Naive thymus-derived CD4-positive, alpha-beta T cell (primary cell): ENCODE measurements around the gene LOXL3. TPM values are rescaled to one million over a fixed set of nuclear protein-coding genes. Genes with fewer than 3 reads are reported as not detected.

Experiments used
- ATAC-seq: fragments of 150-1000 bp; cut with Tn5 transposase; 2 replicates; pipeline ENCODE4 v1.10.0; 2021; ENCODE audit warnings: mild to moderate bottlenecking, moderate library complexity
- CTCF ChIA-PET: fragments of 350-600 bp; sonication (Branson Sonifier 250); formaldehyde crosslinking; loops from one replicate; lab custom pipeline; 2021; ENCODE audit warnings: antibody characterized with exemption; lab: Charles Lee
- POLR2A ChIA-PET: fragments of 350-600 bp; sonication (Branson Sonifier 250); formaldehyde crosslinking; loops from one replicate; lab custom pipeline; 2021; ENCODE audit warnings: antibody characterized with exemption, inconsistent platforms; lab: Charles Lee
- DNase-seq, 9 donors: peaks; one replicate each; pipeline versions ENCODE4 v3.0.0 to v3.0.0-alpha.2; 2020 to 2022; ENCODE audit warnings: mixed read lengths in 1 of 9
- H3K27ac ChIP-seq: one replicate; pipeline ENCODE4 v1.7.0; 2013; ENCODE audit warnings: mild to moderate bottlenecking, low read depth, low read length, moderate library complexity
- H3K27me3 ChIP-seq, 2 donors: one replicate each; pipeline ENCODE4 v1.7.0; 2013; ENCODE audit warnings: low read length in 2 of 2, mild to moderate bottlenecking in 2 of 2, moderate library complexity in 2 of 2; ENCODE audit not compliant: control insufficient read depth in 2 of 2, insufficient read depth in 2 of 2
- H3K36me3 ChIP-seq, 3 experiments: 1 replicate in 2 of 3; 2 replicates in 1 of 3; pipeline ENCODE4 v1.7.0; 2013; ENCODE audit warnings: low read length in 3 of 3, mild to moderate bottlenecking in 3 of 3, moderate library complexity in 1 of 3; ENCODE audit not compliant: insufficient read depth in 3 of 3, control insufficient read depth in 2 of 3
- H3K4me1 ChIP-seq, 2 donors: one replicate each; pipeline ENCODE4 v1.7.0; 2013; ENCODE audit warnings: low read length in 2 of 2, mild to moderate bottlenecking in 2 of 2, moderate library complexity in 1 of 2; ENCODE audit not compliant: control insufficient read depth in 2 of 2, insufficient read depth in 2 of 2
- H3K4me3 ChIP-seq: 2 replicates; pipeline ENCODE4 v1.7.0; 2013; ENCODE audit warnings: mild to moderate bottlenecking, low read length
- H3K9me3 ChIP-seq, 3 experiments: 1 replicate in 2 of 3; 2 replicates in 1 of 3; pipeline ENCODE4 v1.7.0; 2013; ENCODE audit warnings: low read length in 3 of 3; ENCODE audit not compliant: control insufficient read depth in 2 of 3
- H3K27ac Mint-ChIP-seq, 9 donors: one replicate each; pipeline ENCODE4 v1.8.0; 2020 to 2022; ENCODE audit warnings: mixed read lengths in 9 of 9, mild to moderate bottlenecking in 8 of 9, moderate library complexity in 5 of 9, inconsistent platforms in 2 of 9
- H3K27me3 Mint-ChIP-seq, 5 donors: one replicate each; pipeline ENCODE4 v1.8.0; 2021 to 2022; ENCODE audit warnings: mixed read lengths in 5 of 5, mild to moderate bottlenecking in 1 of 5
- H3K36me3 Mint-ChIP-seq, 5 donors: one replicate each; pipeline ENCODE4 v1.8.0; 2020 to 2022; ENCODE audit warnings: mixed read lengths in 5 of 5, mild to moderate bottlenecking in 3 of 5, inconsistent platforms in 1 of 5
- H3K4me1 Mint-ChIP-seq, 7 donors: one replicate each; pipeline ENCODE4 v1.8.0; 2020 to 2022; ENCODE audit warnings: mixed read lengths in 7 of 7, mild to moderate bottlenecking in 3 of 7, inconsistent platforms in 1 of 7
- H3K4me3 Mint-ChIP-seq, 10 donors: one replicate each; pipeline ENCODE4 v1.8.0; 2020 to 2022; ENCODE audit warnings: mild to moderate bottlenecking in 10 of 10, mixed read lengths in 10 of 10, moderate library complexity in 6 of 10, inconsistent platforms in 2 of 10
- H3K9me3 Mint-ChIP-seq, 11 donors: one replicate each; pipeline ENCODE4 v1.8.0; 2020 to 2022; ENCODE audit warnings: mixed read lengths in 11 of 11, mild to moderate bottlenecking in 4 of 11, inconsistent platforms in 1 of 11, moderate library complexity in 1 of 11
- intact Hi-C, 2 donors: fragments of 100-400 bp; cut with micrococcal nuclease; formaldehyde crosslinking; loops; one replicate each; pipeline ENCODE4 v1.15.1; 2023
- polyA plus RNA-seq, 2 donors: library from polyadenylated mRNA; unstranded; fragments of 300-500 nt; fragmentation: Illumina TruSeq; gene quantifications; one replicate each; pipeline ENCODE4 v1.2.3, GENCODE V29; 2021
- total RNA-seq, 6 experiments: library from RNA in 5 of 6; stranded (reverse) in 5 of 6; gene quantifications; 1 replicate in 5 of 6; 2 replicates in 1 of 6; pipeline ENCODE4 v1.2.3 and lab custom pipeline; 2021 to 2026

The LOXL3 gene
- total and polyA plus RNA-seq, 7 experiments from 2014 or later: 0.17 to 6.9 (median 0.66) TPM; not detected in 1

GRCh38 chr2:74533464-74533863 is 20.3 kb downstream of the LOXL3 start:
- ATAC-seq (no peak), DNase-seq (no peak)
- H3K27me3 ChIP-seq: no peaks in the 10 kb centered on the region
- no peak overlapping the region for H3K27ac ChIP-seq
- H3K4me3 Mint-ChIP-seq: no peak overlapping the region
- no peak overlapping the region for H3K4me3 ChIP-seq
- H3K27me3 Mint-ChIP-seq: peaks cover 4 to 15% (median 10%) of the 10 kb centered on the region in 5 donors
- peaks cover 0 to 14% (median 5%) of the 10 kb centered on the region in 5 donors for H3K36me3 Mint-ChIP-seq
- POLR2A ChIA-PET: interaction anchor here (0.8 to 1.1 kb wide), 3 partner anchors 20 to 51 kb away, joined by 3 to 4 read pairs (median 3); partner anchors contain the start of genes CCDC142, LOXL3 and TTC31
- H3K4me1 ChIP-seq: peaks cover 11 to 20% of the 10 kb centered on the region in 2 donors
- CTCF ChIA-PET: interaction anchor here (2.0 to 2.1 kb wide), 3 partner anchors 51 to 55 kb away, joined by 5 to 18 read pairs (median 10); partner anchors contain the start of genes CCDC142 and TTC31
- no peaks in the 10 kb centered on the region for H3K9me3 Mint-ChIP-seq
- no peak overlapping the region for H3K27ac Mint-ChIP-seq
- H3K36me3 ChIP-seq: peaks cover 0 to 25% (median 0%) of the 10 kb centered on the region in 3 experiments
- intact Hi-C loops: loop anchor here (5.0 to 10.0 kb wide), 5 partner anchors 199 to 1301 kb away; partner anchors contain the start of genes CCT7 (in 1 of the 2), PRADC1 (in 1 of the 2) and STAMBP (in 1 of the 2)
- peaks cover 21 to 29% (median 24%) of the 10 kb centered on the region in 7 donors for H3K4me1 Mint-ChIP-seq
- H3K9me3 ChIP-seq: no peaks in the 10 kb centered on the region

GRCh38 chr2:74532222-74532621 is 21.5 kb downstream of the LOXL3 start:
- Mint-ChIP-seq H3K27ac (peak overlapping the region in 6 of 9 donors; percentile 15 to 60 (median 40)), H3K4me1 (peaks cover 28 to 40% (median 33%) of the 10 kb centered on the region in 7 donors), H3K36me3 (peaks cover 0 to 25% (median 14%) of the 10 kb centered on the region in 5 donors), H3K9me3 (no peaks in the 10 kb centered on the region), H3K27me3 (peaks cover 0 to 2% (median 0%) of the 10 kb centered on the region in 5 donors), H3K4me3 (peak overlapping the region; percentile 19 to 91 (median 52))
- no peak overlapping the region for H3K27ac ChIP-seq
- intact Hi-C loops: loop anchor here (1.0 to 10.0 kb wide), 10 partner anchors 49 to 1300 kb away; partner anchors contain the start of genes CCT7 (in 1 of the 2), PRADC1 (in 1 of the 2), STAMBP (in 1 of the 2) and TTC31 (in 1 of the 2)
- no peaks in the 10 kb centered on the region for H3K9me3 ChIP-seq
- H3K27me3 ChIP-seq: no peaks in the 10 kb centered on the region
- DNase-seq (peak in 5 of 9 donors; percentile 27 to 59 (median 47)), ATAC-seq (no peak)
- POLR2A ChIA-PET: interaction anchor here (0.9 to 4.2 kb wide), 6 partner anchors 22 to 74 kb away, joined by 3 to 21 read pairs (median 4); partner anchors contain the start of genes CCDC142, LOXL3, PCGF1 and TTC31
- no peak overlapping the region for H3K4me3 ChIP-seq
- CTCF ChIA-PET: interaction anchor here (0.6 to 2.9 kb wide), 17 partner anchors 12 to 708 kb away, joined by 3 to 22 read pairs (median 4); partner anchors contain the start of genes CCDC142, INO80B, MRPL53 and PCGF1
- H3K4me1 ChIP-seq: peaks cover 11 to 25% of the 10 kb centered on the region in 2 donors
- H3K36me3 ChIP-seq: peaks cover 0 to 36% (median 0%) of the 10 kb centered on the region in 3 experiments

- peaks cover 0 to 41% (median 2%) of the 10 kb centered on the region in 3 experiments for H3K36me3 ChIP-seq
- H3K4me1 ChIP-seq: peaks cover 11 to 25% of the 10 kb centered on the region in 2 donors
- no peak overlapping the region for H3K27ac ChIP-seq
- intact Hi-C loops: loop anchor here (1.0 to 10.0 kb wide), 10 partner anchors 48 to 1299 kb away; partner anchors contain the start of genes CCT7 (in 1 of the 2), PRADC1 (in 1 of the 2), STAMBP (in 1 of the 2) and TTC31 (in 1 of the 2)
- H3K4me3 ChIP-seq: no peak overlapping the region
- no peak for DNase-seq
- H3K9me3 ChIP-seq: no peaks in the 10 kb centered on the region
- H3K27me3 ChIP-seq: no peaks in the 10 kb centered on the region
- POLR2A ChIA-PET: interaction anchor here (0.9 to 4.2 kb wide), 7 partner anchors 15 to 73 kb away, joined by 3 to 28 read pairs (median 5); partner anchors contain the start of genes CCDC142, PCGF1, TTC31 and WBP1
- peaks cover 25 to 44% (median 38%) of the 10 kb centered on the region in 7 donors for H3K4me1 Mint-ChIP-seq
- ATAC-seq: no peak
- H3K9me3 Mint-ChIP-seq: no peaks in the 10 kb centered on the region
- peak overlapping the region in 9 of 10 donors; percentile 17 to 98 (median 91) for H3K4me3 Mint-ChIP-seq
- peaks cover 3 to 30% (median 19%) of the 10 kb centered on the region in 5 donors for H3K36me3 Mint-ChIP-seq
- H3K27me3 Mint-ChIP-seq: no peaks in the 10 kb centered on the region
- H3K27ac Mint-ChIP-seq: peak overlapping the region in 5 of 9 donors; percentile 4 to 97 (median 92)
- CTCF ChIA-PET: interaction anchor here (0.6 to 2.9 kb wide), 19 partner anchors 11 to 707 kb away, joined by 3 to 22 read pairs (median 5); partner anchors contain the start of genes CCDC142, INO80B, MRPL53 and PCGF1
Measured at GRCh38 chr2:74531666-74532065, 22.1 kb downstream of the LOXL3 start.

GRCh38 chr2:74530239-74531187 is 23.2 kb downstream of the LOXL3 start:
- peak overlapping the region; percentile 48 to 97 (median 92) for H3K27ac Mint-ChIP-seq
- DNase-seq (peak in 6 of 9 donors; percentile 19 to 50 (median 34)), ATAC-seq (peak; percentile 43)
- CTCF ChIA-PET: interaction anchor here (1.3 to 2.9 kb wide), 8 partner anchors 20 to 280 kb away, joined by 3 to 22 read pairs (median 6); partner anchors contain the start of genes CCDC142, TTC31 and WBP1
- H3K36me3 Mint-ChIP-seq: peaks cover 8 to 37% (median 26%) of the 10 kb centered on the region in 5 donors
- Histone ChIP-seq H3K27me3 (no peaks in the 10 kb centered on the region), H3K9me3 (no peaks in the 10 kb centered on the region), H3K4me3 (peak overlapping the region; percentile 94), H3K4me1 (peaks cover 11 to 25% of the 10 kb centered on the region in 2 donors), H3K27ac (peak overlapping the region; percentile 85), H3K36me3 (peaks cover 0 to 47% (median 6%) of the 10 kb centered on the region in 3 experiments)
- no peaks in the 10 kb centered on the region for H3K9me3 Mint-ChIP-seq
- peak overlapping the region; percentile 91 to 98 (median 94) for H3K4me3 Mint-ChIP-seq
- H3K4me1 Mint-ChIP-seq: peaks cover 25 to 50% (median 43%) of the 10 kb centered on the region in 7 donors
- H3K27me3 Mint-ChIP-seq: no peaks in the 10 kb centered on the region
- intact Hi-C loops: loop anchor here (5.0 to 10.0 kb wide), 5 partner anchors 196 to 1298 kb away; partner anchors contain the start of genes CCT7 (in 1 of the 2), PRADC1 (in 1 of the 2) and STAMBP (in 1 of the 2)
- POLR2A ChIA-PET: interaction anchor here (0.7 to 4.2 kb wide), 15 partner anchors 14 to 702 kb away, joined by 3 to 28 read pairs (median 5); partner anchors contain the start of genes BOLA3, CCDC142, PCGF1 and STAMBP

GRCh38 chr2:74529357-74530238 is 24.1 kb downstream of the LOXL3 start, which contains the start of the genes AUP1 and HTRA2:
Gene AUP1 (minus strand): TSS chr2:74529706. CDS start chr2:74529629, 77 bp downstream.
Gene HTRA2 (plus strand): TSS chr2:74529933. CDS start chr2:74530007, 74 bp downstream.
- H3K4me1 Mint-ChIP-seq: peaks cover 25 to 50% (median 43%) of the 10 kb centered on the region in 7 donors
- Histone ChIP-seq H3K27me3 (no peaks in the 10 kb centered on the region), H3K9me3 (no peaks in the 10 kb centered on the region), H3K27ac (peak within 1 kb of the TSS; percentile 85), H3K4me3 (peak within 1 kb of the TSS; percentile 94), H3K36me3 (peaks cover 0 to 47% (median 6%) of the 10 kb centered on the region in 3 experiments), H3K4me1 (peaks cover 11 to 25% of the 10 kb centered on the region in 2 donors)
- H3K36me3 Mint-ChIP-seq: peaks cover 8 to 37% (median 26%) of the 10 kb centered on the region in 5 donors
- intact Hi-C loops: loop anchor here (1.0 to 10.0 kb wide), 22 partner anchors 13 to 1297 kb away; partner anchors contain the start of genes C2orf81 (in 2 of the 2), DOK1 (in 2 of the 2), MOB1A (in 2 of the 2) and MRPL53 (in 2 of the 2)
- no peaks in the 10 kb centered on the region for H3K27me3 Mint-ChIP-seq
- no peaks in the 10 kb centered on the region for H3K9me3 Mint-ChIP-seq
- H3K4me3 Mint-ChIP-seq: peak within 1 kb of the TSS; percentile 91 to 98 (median 94)
- ATAC-seq: peak; percentile 90
- ChIA-PET CTCF (interaction anchor here (0.7 to 2.6 kb wide), 4 partner anchors 19 to 324 kb away, joined by 3 to 19 read pairs (median 4); partner anchors contain the start of genes CCDC142 and TTC31), POLR2A (interaction anchor here (0.7 to 4.2 kb wide), 22 partner anchors 9 to 707 kb away, joined by 3 to 28 read pairs (median 4); partner anchors contain the start of genes BOLA3, CCDC142, PCGF1 and STAMBP)
- peak; percentile 75 to 92 (median 83) for DNase-seq
- H3K27ac Mint-ChIP-seq: peak within 1 kb of the TSS; percentile 88 to 97 (median 93)
